Retinal pigment epithelial cell (primary cell): ENCODE measurements around the gene DNMBP.

ENCODE experiments used
- DNase-seq: peaks from one replicate; pipeline ENCODE4 v3.0.0-alpha.2; 2010; ENCODE audit warnings: low read depth
- H3K4me3 ChIP-seq: 2 replicates; pipeline ENCODE4 v1.5.1; 2011; ENCODE audit warnings: mild to moderate bottlenecking, low read length, control low read depth, moderate library complexity
- CTCF ChIP-seq: conservative IDR thresholded peaks from 2 replicates; pipeline ENCODE4 v1.5.1; 2011; ENCODE audit warnings: low read depth, low read length, control low read depth, inconsistent platforms

Gene DNMBP

GRCh38 chr10:100027416-100027815 is 17.7 kb upstream of the DNMBP start:
- H3K4me3 ChIP-seq: no peak overlapping the region
- DNase-seq: no peak
- no peak for TF ChIP-seq CTCF

DNA sequence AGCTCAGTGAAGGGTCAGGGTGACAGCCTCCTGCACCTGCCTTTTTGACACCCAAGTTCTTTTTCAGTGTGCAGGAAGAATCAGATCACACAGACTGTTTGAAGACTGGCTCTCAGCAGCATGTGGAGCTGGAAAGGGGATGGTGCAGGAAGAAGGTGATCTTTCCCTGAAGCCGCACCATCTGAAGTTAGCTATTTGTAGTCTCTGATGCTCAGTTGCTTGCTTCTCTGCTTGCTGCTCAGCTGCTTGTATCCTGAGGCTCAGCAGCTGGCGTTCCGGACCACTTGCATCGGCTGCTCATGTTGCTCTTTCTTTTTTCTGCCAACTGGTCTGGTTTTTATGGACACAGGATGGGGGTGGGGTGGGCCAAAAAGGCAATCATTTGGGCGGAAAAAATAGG is 15.8 kb upstream of the DNMBP start:
- no peak for TF ChIP-seq CTCF
- DNase-seq: no peak
- no peak overlapping the region for H3K4me3 ChIP-seq

- no peak overlapping the region for H3K4me3 ChIP-seq
- TF ChIP-seq CTCF: no peak
- no peak for DNase-seq
Measured at GRCh38 chr10:100024748-100025147, 15.0 kb upstream of the DNMBP start.

DNA sequence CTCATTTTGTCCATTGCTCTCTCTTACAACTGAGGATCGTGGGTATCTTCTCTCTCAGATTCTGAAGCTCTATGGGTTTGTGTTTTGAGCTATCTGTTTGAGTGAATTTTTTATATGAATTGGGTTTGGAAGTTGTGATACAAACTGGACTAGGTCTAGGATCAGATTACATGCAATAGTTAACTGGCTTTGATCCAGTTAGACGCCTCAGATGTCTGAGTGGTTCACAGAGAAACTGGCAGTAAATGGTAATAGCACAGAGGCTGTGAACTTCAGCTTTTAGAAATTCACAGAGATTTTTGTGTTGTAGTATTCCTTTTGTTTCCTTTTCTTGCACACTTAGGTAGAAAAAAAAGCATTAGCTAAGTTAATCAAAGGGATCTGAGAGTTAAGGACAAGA is 12.7 kb upstream of the DNMBP start:
- no peak overlapping the region for H3K4me3 ChIP-seq
- TF ChIP-seq CTCF: no peak
- no peak for DNase-seq

- no peak for DNase-seq
- TF ChIP-seq CTCF: no peak
- H3K4me3 ChIP-seq: no peak overlapping the region
Measured at GRCh38 chr10:100021322-100021721, 11.6 kb upstream of the DNMBP start.

- no peak for TF ChIP-seq CTCF
- DNase-seq: no peak
- H3K4me3 ChIP-seq: no peak overlapping the region
Measured at GRCh38 chr10:100020886-100021253, 11.1 kb upstream of the DNMBP start.

DNA sequence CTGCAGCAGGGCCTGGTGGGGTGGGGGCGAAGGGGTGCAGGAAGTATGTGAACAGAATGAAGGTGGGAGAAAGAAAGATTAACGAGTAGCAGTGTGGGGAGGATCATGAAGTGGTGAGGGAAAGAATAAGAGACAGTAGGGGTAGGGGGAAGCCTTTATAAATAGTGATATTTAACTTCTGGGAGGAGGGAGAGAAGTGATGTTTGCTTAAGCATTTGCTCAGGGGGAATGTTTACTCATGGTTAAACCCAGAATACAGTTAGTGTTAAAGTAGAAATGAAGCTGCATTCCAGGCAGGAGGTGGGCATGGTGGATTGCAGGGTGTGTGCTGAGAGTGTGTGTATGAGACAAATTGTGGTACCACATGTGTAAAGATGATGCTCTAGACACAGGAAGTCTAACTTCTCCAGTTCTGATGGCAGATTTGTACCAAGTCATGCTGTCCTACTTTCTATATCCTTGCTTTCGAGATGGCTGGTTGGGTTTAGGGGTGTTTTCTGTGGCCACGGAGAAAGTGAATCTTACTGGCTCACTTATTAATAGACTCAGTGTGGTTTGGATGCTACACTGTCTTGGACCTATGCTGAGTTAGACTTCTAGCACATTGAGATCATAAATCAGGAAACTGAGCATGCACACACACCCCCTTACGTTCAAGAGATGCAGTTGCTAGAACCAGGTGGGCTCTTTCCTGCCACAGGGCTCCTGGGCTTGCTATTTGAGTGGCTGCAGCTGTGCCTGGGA is 10.6 kb upstream of the DNMBP start:
- DNase-seq: no peak
- TF ChIP-seq CTCF: no peak
- no peak overlapping the region for H3K4me3 ChIP-seq
